Heart left ventricle (tissue), 13 donors: ENCODE measurements around the gene MACF1.

Experiments
- CTCF ChIP-seq, 12 donors: fragments of 200-600 bp; sonication (generic) in 4 of 12; IDR thresholded peaks; one replicate each; pipeline versions ENCODE4 v1.5.0 to v1.8.0; 2018 to 2022; ENCODE audit warnings: antibody characterized with exemption in 12 of 12, mild to moderate bottlenecking in 5 of 12
- POLR2A ChIP-seq, 2 donors: fragments of 450-650 bp; IDR thresholded peaks; one replicate each; pipeline ENCODE4 v1.6.1; 2017; ENCODE audit warnings: antibody characterized with exemption in 2 of 2, mild to moderate bottlenecking in 2 of 2, moderate library complexity in 2 of 2
- donor health status: ischemic (EF 13 %, LVEDD 7.1; RV severe dilation, severe dysfunction).
- donor health status: DM: no; HTN: yes; CAD: no.
- donor health status: DM: no; HTN: no; CAD: no.
- donor health status: ischemic (EF 25% LVEDD 6.9; RV normal size, moderate dysfunction).
- donor health status: ischemic (EF 25% LVEDD 5.7; RV mildly dilated, moderate dysfunction).
- donor health status: ischemic (EF 35%, LVEDD 5.7; RV mildly dilated, moderate dysfunction).
- donor health status: nonischemic (EF 11% LVEDD 7.7; RV severe dilation, severe dysfunction).
- donor health status: DM: yes; HTN: yes; CAD: no.
- donor health status: PGD.
- donor health status: ischemic (EF 29% LVEDD 5.4; RV normal size, mild dysfunction).
- donor health status: nonischemic (EF 23%, LVEDD 6.1; RV moderate dilation, normal function).

- no peak for TF ChIP-seq CTCF (IDR thresholded peaks at IDR 0.05)
- TF ChIP-seq POLR2A (IDR thresholded peaks at IDR 0.05), result no peak
Measured at GRCh38 chr1:39358491-39358890, 154.0 kb downstream of the MACF1 start.
